HG02852 (cell line): ENCODE data around the gene FAT1.

ENCODE experiments used
- ATAC-seq: cut with Tn5 transposase; IDR thresholded peaks from one replicate; pipeline ENCODE4 v1.9.1; 2021; ENCODE audit warnings: mild to moderate bottlenecking, moderate library complexity; ENCODE audit not compliant: unreplicated experiment

The FAT1 gene

GRCh38 chr4:186752325-186752724 lies 28.7 kb upstream of the FAT1 start:
- ATAC-seq = no peak

GRCh38 chr4:186749611-186750281 lies 26.1 kb upstream of the FAT1 start:
- no peak for ATAC-seq

DNA sequence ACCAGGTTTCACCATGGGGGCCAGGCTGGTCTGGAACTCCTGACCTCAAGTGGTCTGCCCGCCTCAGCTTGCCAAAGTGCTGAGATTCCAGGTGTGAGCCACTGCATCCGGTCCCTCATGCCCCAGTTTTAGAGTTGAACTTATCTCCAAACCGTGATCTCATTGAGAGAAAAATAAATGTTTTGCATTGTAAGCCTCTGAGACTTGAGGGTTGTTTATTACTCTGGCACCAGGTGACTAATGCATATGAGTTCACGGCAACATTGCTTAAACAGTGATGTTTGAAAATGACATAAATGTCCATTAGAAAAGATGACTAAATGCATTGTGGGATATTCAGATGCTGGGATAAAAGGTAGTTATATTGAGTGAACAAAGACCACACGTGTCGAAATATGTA lies 22.9 kb upstream of the FAT1 start:
- ATAC-seq = no peak

DNA sequence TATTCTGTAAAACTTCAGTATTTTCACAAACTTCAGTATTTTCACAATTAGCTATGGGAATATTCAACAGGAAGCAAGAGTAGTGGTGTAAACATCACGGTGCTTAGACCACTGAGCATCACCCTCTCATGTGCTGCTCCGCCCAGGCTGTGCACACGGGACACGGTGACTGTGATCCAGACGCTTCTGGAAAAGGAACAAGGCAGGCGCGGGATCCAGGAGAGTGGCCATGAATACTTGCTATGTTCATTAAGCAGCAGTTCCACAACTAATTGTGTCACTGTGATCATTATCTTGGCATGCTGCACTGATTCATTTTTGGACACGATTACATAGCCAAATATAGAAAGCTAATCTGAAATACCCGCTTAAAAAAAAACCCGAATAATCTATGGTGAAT lies 19.6 kb upstream of the FAT1 start:
- ATAC-seq = no peak

- no peak for ATAC-seq
These were observed 17.2 kb upstream of the FAT1 start for GRCh38 chr4:186740822-186741221.

GRCh38 chr4:186739802-186740434 lies 16.3 kb upstream of the FAT1 start:
- no peak for ATAC-seq

DNA sequence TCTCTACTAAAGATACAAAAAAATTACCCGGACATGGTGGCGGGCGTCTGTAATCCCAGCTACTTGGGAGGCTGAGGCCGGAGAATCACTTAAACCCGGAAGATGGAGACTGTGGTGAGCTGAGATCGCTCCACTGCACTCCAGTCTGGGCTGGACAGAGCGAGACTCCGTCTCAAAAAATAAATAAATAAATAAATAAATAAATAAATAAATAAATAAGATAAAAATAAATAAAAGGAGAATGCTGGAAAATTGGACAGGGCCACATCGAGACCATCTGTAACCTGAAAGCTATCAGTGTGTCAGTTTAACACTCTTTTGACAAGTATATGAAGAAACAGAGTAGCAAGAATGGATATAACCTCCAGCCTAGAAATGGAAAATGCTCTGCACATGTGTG lies 15.7 kb upstream of the FAT1 start:
- ATAC-seq = no peak

GRCh38 chr4:186738421-186738820 lies 14.8 kb upstream of the FAT1 start:
- no peak for ATAC-seq

DNA sequence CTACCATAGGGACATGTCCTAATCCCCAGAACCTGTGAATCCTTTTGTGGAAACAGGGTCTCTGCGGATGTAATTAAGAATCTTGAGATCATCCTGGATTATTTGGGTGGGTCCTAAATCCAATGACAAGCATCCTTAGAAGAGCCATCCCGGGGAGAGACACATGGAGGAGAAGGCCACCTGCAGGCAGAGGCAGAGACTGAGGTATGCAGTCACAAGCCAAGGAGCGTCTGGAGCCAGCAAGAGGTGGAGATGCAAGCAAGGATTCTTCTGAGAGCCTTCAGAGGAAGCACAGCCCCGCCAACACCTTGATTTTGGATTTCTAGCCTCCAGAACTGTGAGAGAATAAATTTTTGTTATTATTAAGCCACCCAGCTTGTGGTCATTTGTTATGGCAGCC lies 13.8 kb upstream of the FAT1 start:
- ATAC-seq = no peak

- no peak for ATAC-seq
These were observed 12.8 kb upstream of the FAT1 start for GRCh38 chr4:186736466-186736865.

GRCh38 chr4:186734251-186734650 lies 10.6 kb upstream of the FAT1 start:
- ATAC-seq = no peak

- ATAC-seq = no peak
These were observed 10.1 kb upstream of the FAT1 start for GRCh38 chr4:186733778-186734177.

GRCh38 chr4:186730621-186731020 lies 7.0 kb upstream of the FAT1 start:
- ATAC-seq = no peak

DNA sequence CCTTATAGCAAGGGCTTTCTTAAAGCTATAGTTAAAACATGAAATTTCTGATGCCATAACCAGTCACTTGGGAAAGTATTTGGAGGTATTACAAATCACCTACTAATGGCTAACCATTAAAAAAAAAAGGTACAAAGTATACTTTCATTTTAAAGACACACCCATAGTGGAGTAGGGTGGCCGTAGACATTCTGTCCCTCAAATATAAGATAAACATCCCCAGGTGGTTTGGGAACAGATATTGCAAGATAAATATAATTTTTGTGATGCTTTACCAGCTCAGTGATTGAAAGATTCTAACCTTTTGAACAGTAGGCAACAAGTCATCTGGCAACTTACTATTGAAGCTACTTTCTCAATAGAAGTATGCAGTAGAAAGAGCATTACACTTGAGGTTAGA lies 6.2 kb upstream of the FAT1 start:
- ATAC-seq = no peak

GRCh38 chr4:186728631-186729271 lies 5.1 kb upstream of the FAT1 start:
- no peak for ATAC-seq

DNA sequence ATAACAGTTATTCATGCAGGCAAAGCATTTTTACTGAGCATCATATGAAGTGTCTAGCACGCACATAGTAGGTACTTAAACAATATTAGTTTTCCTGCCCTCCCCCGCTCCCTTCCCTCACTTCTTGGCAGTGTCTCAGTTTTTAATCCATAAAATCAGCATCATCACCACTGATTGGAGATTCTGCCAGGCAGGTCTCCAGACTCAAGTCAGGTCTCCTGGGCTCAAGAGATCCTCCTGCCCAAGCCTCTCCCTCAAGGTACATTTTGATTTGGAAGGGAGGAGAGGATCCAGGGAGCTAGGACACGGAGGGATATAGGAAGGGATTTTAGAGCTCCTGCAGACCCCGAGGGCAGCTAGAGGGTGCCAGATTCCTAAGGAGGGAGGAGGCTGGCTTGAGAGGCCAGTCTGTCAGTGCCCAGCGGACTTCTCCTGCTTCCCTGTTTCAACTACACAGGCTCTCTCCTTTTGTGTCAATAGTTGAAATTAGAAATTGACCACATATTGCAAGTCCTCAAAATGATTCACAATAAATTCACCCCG lies 4.4 kb upstream of the FAT1 start:
- no peak for ATAC-seq

GRCh38 chr4:186727169-186727976 lies 3.7 kb upstream of the FAT1 start:
- no peak for ATAC-seq

- no peak for ATAC-seq
These were observed 2.9 kb upstream of the FAT1 start for GRCh38 chr4:186726426-186727168.

DNA sequence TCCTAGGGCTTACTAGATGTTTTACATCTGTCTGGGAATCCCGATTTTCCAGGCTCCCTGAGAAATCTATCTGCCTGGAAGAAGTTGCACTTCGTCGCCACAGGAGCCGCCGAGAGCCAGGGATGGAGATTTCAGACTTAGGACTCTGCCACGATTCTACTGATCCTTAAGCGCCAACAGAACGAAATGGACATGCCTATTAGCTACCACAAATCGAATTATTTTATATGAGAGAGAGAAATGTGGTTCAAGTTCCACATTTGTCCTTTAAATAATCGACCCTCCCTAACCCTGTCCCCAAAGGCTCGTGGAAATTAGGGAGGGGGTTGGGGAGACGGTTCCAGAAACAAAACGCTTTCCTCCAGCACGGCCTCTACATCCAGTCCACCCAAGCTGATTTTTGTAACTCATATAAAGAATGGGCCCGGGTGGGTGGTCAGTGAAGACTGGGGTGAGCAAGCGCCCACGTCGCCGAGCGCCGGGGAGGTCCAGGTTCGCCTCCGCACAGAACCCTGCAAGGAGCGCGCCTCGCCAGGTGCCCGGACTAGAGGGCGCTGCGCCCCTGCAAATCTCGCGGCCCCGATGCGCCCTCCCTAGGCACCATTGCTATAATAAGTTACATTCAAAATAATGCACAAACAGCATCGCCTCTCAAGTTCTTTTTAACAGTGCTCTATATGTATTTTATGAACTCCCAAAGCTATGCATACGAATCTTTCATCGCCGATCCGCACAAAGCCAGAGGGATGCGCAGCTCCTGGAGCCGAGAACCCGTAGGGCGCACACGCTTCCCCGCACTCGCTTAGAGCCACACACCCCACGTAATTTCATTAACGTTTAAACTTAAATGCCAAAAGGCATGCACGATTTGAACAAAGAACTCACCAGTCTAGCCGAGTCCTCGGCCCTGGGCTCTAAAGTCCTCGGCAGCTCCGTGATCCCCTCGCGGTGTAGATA lies 2.1 kb upstream of the FAT1 start:
- no peak for ATAC-seq
